ENCODE measurements around the gene DCUN1D1. TPM values are rescaled to one million over a fixed set of nuclear protein-coding genes. Genes with fewer than 3 reads are reported as not detected.

DCUN1D1 gene
- total and polyA plus RNA-seq, 10 of the 15 experiments (the other 5 are each of a cell fraction or from before 2014, with no cell fraction given): 19.8 to 47.4 (median 30.8) TPM

DNA sequence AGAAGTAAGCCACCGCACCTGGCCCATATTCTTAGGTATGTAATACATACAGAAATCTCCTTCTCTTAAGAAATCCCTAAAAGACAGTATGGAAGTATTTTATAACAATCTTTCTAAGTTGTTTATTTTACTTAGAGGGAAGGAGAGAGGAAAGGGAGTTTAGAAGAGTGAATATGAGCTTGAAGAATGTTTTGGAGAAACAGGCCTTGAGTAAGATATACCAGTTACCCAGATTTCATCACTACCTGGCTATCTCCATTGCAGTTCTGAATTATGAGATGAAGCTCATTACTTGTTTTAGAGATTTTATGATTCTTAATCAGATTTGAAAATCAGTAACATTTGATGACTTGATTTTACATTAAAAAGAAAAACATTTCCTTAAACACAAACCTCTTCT lies 71.9 kb downstream of the DCUN1D1 start:
- H3K4me2 ChIP-seq (ENCODE audit: control insufficient read depth, insufficient read depth): no peak overlapping the region
- ChIA-PET SMC1A (ENCODE audit: uncharacterized antibody, unreplicated experiment) (interaction anchor here (0.8 to 2.2 kb wide), 11 partner anchors 14 to 478 kb away, joined by 3 to 8 read pairs (median 4); partner anchors contain the start of gene MCCC1), RAD21 (ENCODE audit: unreplicated experiment) (interaction anchor here (3.9 to 4.6 kb wide), 2 partner anchors 17 to 194 kb away, joined by 20 to 26 read pairs; no protein-coding TSS in a partner anchor), CTCF (interaction anchor here (0.5 to 5.0 kb wide), 12 partner anchors 8 to 478 kb away, joined by 3 to 41 read pairs (median 4); partner anchors contain the start of gene MCCC1), POLR2A (interaction anchor here (0.6 to 1.0 kb wide), 3 partner anchors 38 to 204 kb away, joined by 3 to 4 read pairs (median 3); no protein-coding TSS in a partner anchor)
- H3K4me1 ChIP-seq (ENCODE audit: control insufficient read depth, insufficient read depth, low read length): peaks cover 4% of the 10 kb centered on the region; the same call in 1 of the 2 replicates
- ATAC-seq (no peak), DNase-seq (ENCODE audit: low read depth, low spot score) (no peak), FAIRE-seq (no peak)
- no TSS peak for BruUV-seq (replicated peaks)
- no peaks in the 10 kb centered on the region for H3K79me2 ChIP-seq (ENCODE audit: control insufficient read depth, insufficient read depth, low read length)
- in situ Hi-C loops (cut with MboI) (loop anchor here (5.0 kb wide), 1 partner anchor 479 kb away; no protein-coding TSS in a partner anchor), intact Hi-C loops (cut with micrococcal nuclease; ENCODE audit: unreplicated experiment) (loop anchor here (2.0 kb wide), 1 partner anchor 474 kb away; no protein-coding TSS in a partner anchor)
- TF ChIP-seq PBX3 (IDR thresholded peaks at IDR 0.05; ENCODE audit: insufficient replicate concordance, low read depth, low read length): no peak
- TF ChIP-seq IKZF2 (IDR thresholded peaks at IDR 0.05): no peak
- TF ChIP-seq, protein P1, sequence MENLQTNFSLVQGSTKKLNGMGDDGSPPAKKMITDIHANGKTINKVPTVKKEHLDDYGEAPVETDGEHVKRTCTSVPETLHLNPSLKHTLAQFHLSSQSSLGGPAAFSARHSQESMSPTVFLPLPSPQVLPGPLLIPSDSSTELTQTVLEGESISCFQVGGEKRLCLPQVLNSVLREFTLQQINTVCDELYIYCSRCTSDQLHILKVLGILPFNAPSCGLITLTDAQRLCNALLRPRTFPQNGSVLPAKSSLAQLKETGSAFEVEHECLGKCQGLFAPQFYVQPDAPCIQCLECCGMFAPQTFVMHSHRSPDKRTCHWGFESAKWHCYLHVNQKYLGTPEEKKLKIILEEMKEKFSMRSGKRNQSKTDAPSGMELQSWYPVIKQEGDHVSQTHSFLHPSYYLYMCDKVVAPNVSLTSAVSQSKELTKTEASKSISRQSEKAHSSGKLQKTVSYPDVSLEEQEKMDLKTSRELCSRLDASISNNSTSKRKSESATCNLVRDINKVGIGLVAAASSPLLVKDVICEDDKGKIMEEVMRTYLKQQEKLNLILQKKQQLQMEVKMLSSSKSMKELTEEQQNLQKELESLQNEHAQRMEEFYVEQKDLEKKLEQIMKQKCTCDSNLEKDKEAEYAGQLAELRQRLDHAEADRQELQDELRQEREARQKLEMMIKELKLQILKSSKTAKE (IDR thresholded peaks at IDR 0.05; ENCODE audit: low read depth, poor library complexity, severe bottlenecking): no peak
- no peak for TF ChIP-seq BMI1 (IDR thresholded peaks at IDR 0.05; ENCODE audit: borderline replicate concordance)
- no peak for TF ChIP-seq KAT2A (conservative IDR thresholded peaks at IDR 0.05; ENCODE audit: control insufficient read depth, low read depth, low read length)
- TF ChIP-seq ATF2 (IDR thresholded peaks at IDR 0.05; ENCODE audit: low read length): no peak
- TF ChIP-seq SIN3A (IDR thresholded peaks at IDR 0.05; ENCODE audit: low read depth, low read length): no peak
- TF ChIP-seq, protein P2, sequence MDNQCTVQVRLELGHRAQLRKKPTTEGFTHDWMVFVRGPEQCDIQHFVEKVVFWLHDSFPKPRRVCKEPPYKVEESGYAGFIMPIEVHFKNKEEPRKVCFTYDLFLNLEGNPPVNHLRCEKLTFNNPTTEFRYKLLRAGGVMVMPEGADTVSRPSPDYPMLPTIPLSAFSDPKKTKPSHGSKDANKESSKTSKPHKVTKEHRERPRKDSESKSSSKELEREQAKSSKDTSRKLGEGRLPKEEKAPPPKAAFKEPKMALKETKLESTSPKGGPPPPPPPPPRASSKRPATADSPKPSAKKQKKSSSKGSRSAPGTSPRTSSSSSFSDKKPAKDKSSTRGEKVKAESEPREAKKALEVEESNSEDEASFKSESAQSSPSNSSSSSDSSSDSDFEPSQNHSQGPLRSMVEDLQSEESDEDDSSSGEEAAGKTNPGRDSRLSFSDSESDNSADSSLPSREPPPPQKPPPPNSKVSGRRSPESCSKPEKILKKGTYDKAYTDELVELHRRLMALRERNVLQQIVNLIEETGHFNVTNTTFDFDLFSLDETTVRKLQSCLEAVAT (IDR thresholded peaks at IDR 0.05): no peak
- TF ChIP-seq, protein P3, sequence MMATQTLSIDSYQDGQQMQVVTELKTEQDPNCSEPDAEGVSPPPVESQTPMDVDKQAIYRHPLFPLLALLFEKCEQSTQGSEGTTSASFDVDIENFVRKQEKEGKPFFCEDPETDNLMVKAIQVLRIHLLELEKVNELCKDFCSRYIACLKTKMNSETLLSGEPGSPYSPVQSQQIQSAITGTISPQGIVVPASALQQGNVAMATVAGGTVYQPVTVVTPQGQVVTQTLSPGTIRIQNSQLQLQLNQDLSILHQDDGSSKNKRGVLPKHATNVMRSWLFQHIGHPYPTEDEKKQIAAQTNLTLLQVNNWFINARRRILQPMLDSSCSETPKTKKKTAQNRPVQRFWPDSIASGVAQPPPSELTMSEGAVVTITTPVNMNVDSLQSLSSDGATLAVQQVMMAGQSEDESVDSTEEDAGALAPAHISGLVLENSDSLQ (IDR thresholded peaks at IDR 0.05): no peak
- TF ChIP-seq MEF2B (IDR thresholded peaks at IDR 0.05; ENCODE audit: partially characterized antibody, poor library complexity, severe bottlenecking): no peak
- no peak overlapping the region for H3K4me3 ChIP-seq
- H4K20me1 ChIP-seq (ENCODE audit: control insufficient read depth, insufficient read depth): no peaks in the 10 kb centered on the region
- no peak overlapping the region for H3K9ac ChIP-seq (ENCODE audit: control insufficient read depth, insufficient read depth, low read length)
- 100% methylated on average over 1 of the region's 1 CpG for whole genome bisulfite sequencing (ENCODE audit: insufficient coverage, insufficient replicate concordance, low lambda C conversion rate, missing lambda C conversion rate)
- no peaks in the 10 kb centered on the region for H3K27me3 ChIP-seq (replicated peaks in 1 of 2; ENCODE audit: control insufficient read depth in 2 of 2, insufficient read depth in 2 of 2, low read length in 1 of 2)
- H3K27ac ChIP-seq (ENCODE audit: control insufficient read depth, insufficient read depth): no peak overlapping the region
- peaks cover 2 to 11% of the 10 kb centered on the region in 2 experiments; a peak in 3 of 4 replicates for H3K36me3 ChIP-seq (ENCODE audit: control insufficient read depth in 2 of 2, insufficient read depth in 2 of 2, low read length in 1 of 2)
- no peak overlapping the region for H2AFZ ChIP-seq (ENCODE audit: control insufficient read depth, low read depth, low read length)
- H3K9me3 ChIP-seq (replicated peaks; ENCODE audit: control insufficient read depth, insufficient read depth, low read length): no peaks in the 10 kb centered on the region
